ENCODE data around the gene SARNP.
A peak's percentile ranks its signal among the peaks of the same experiment; 100 is the strongest.

Gene SARNP

DNA sequence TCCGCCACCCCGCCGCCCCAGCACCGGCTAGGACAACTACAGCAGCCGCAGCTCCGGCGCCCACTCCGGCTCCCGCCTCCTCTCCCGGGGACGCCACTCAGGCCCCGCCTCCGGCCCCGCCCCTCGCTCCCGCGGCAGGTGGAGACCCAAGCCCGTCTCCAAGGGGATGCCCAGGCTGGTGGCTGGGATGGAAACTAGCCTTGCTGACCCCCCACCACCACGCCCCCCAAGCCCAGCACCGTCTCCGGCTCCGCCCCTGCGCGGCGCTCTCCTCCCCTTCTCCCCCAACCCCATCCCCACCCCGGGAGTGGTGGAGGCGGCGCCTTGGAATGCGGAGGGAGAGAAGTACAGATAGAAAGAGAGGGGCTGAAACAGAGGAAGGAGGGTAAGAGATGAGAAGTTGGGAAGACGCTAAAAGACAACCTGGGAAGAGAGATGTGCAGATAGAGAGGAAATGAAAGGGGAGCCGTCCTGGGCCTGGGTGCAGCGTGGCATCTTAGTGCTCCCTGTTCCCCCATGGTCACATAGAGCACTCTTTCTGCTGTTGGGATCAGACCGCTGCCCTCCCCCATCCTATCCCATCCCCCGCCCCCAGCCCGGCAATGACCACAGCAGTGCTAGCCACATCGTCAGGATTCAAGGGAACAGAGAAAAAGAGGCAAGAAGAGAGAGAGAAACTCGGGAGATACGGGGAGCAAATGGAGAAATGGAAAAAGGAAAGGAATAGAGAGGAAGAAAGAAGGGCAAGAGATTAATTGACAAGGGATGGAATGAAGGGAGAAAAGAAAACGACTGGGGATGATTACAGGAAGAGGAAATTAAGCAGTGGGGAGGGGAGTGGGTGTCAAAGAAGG is 109.5 kb downstream of the SARNP start, which contains the start of gene ITGA7:
Gene ITGA7, minus strand, starts transcription at position 64 of the 854 bp plus-strand sequence. CDS start 222 bp downstream, outside the sequence.
- Mint-ChIP-seq H3K27me3 (peaks cover 37% of the 10 kb centered on the region), H3K36me3 (ENCODE audit: low read depth) (no peaks in the 10 kb centered on the region), H3K4me3 (peak within 1 kb of the TSS; percentile 74), H3K4me1 (ENCODE audit: low read depth) (peaks cover 18% of the 10 kb centered on the region), H3K27ac (no peak within 1 kb of the TSS), H3K9me3 (no peaks in the 10 kb centered on the region)

Data from stimulated activated naive CD8-positive, alpha-beta T cell treated with anti-CD3 and anti-CD28 coated beads, Interleukin-15, Interleukin-2, amounts not matched to agents 100 ng/mL and 50 ng/mL, for 24 hours (primary cell).